ENCODE data around the gene NKX2-3.

Gene NKX2-3

DNA sequence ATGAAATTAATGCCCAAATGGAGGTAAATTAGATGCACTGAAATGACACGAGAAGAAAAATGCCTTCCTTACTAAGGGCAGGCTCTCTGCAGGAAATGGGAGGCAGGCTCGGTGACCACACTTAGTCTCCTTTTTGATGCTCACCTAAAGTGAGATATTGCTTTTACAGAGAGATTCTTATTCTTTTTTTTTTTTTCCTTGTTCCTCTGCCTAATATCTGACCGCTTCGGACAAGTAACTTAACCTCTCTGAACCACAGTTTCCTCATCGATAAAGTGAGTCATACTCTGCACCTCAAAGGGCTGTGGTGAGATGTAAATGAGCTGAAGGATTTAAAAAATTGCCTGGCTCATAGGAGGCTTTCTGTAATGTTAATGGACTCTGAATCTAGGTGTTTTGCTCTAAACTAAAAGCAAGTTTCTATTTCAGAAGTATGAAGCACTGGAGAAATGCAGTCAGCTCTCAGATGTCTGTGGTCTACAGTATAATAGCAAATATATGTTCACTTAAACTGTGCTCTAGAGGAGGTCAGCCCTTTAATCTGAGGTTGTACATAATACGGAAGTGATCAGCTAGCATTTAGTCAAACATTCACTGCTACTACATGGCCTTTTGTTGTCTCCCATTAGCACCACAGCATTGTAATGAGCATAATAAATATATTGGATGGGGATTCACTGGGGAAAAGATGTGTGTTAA lies 23.2 kb downstream of the NKX2-3 start:
- H3K4me3 ChIP-seq (ENCODE audit: low read depth, low read length), result no peak overlapping the region
- TF ChIP-seq, protein P1, sequence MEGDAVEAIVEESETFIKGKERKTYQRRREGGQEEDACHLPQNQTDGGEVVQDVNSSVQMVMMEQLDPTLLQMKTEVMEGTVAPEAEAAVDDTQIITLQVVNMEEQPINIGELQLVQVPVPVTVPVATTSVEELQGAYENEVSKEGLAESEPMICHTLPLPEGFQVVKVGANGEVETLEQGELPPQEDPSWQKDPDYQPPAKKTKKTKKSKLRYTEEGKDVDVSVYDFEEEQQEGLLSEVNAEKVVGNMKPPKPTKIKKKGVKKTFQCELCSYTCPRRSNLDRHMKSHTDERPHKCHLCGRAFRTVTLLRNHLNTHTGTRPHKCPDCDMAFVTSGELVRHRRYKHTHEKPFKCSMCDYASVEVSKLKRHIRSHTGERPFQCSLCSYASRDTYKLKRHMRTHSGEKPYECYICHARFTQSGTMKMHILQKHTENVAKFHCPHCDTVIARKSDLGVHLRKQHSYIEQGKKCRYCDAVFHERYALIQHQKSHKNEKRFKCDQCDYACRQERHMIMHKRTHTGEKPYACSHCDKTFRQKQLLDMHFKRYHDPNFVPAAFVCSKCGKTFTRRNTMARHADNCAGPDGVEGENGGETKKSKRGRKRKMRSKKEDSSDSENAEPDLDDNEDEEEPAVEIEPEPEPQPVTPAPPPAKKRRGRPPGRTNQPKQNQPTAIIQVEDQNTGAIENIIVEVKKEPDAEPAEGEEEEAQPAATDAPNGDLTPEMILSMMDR (IDR thresholded peaks at IDR 0.05; ENCODE audit: insufficient read depth, low read depth, low read length, missing control alignments), result no peak
- DNase-seq (ENCODE audit: low read depth), result peak; percentile 79

- DNase-seq (ENCODE audit: low read depth), result no peak
- no peak overlapping the region for H3K4me3 ChIP-seq (ENCODE audit: low read depth, low read length)
- TF ChIP-seq, protein P1 (IDR thresholded peaks at IDR 0.05; ENCODE audit: insufficient read depth, low read depth, low read length, missing control alignments), result no peak
These were observed 24.3 kb downstream of the NKX2-3 start for GRCh38 chr10:99557044-99557443.

GRCh38 chr10:99558708-99559107 lies 26.0 kb downstream of the NKX2-3 start:
- no peak for DNase-seq (ENCODE audit: low read depth)
- no peak overlapping the region for H3K4me3 ChIP-seq (ENCODE audit: low read depth, low read length)
- TF ChIP-seq, protein P1 (IDR thresholded peaks at IDR 0.05; ENCODE audit: insufficient read depth, low read depth, low read length, missing control alignments), result no peak

GRCh38 chr10:99560277-99561126 lies 27.8 kb downstream of the NKX2-3 start:
- TF ChIP-seq, protein P1 (IDR thresholded peaks at IDR 0.05; ENCODE audit: insufficient read depth, low read depth, low read length, missing control alignments), result peak; percentile 73
- H3K4me3 ChIP-seq (ENCODE audit: low read depth, low read length), result no peak overlapping the region
- DNase-seq (ENCODE audit: low read depth), result peak; percentile 36

GRCh38 chr10:99562631-99563030 lies 29.9 kb downstream of the NKX2-3 start:
- no peak for DNase-seq (ENCODE audit: low read depth)
- TF ChIP-seq, protein P1 (IDR thresholded peaks at IDR 0.05; ENCODE audit: insufficient read depth, low read depth, low read length, missing control alignments), result no peak
- no peak overlapping the region for H3K4me3 ChIP-seq (ENCODE audit: low read depth, low read length)

GRCh38 chr10:99564361-99564760 lies 31.6 kb downstream of the NKX2-3 start:
- TF ChIP-seq, protein P1 (IDR thresholded peaks at IDR 0.05; ENCODE audit: insufficient read depth, low read depth, low read length, missing control alignments), result no peak
- no peak for DNase-seq (ENCODE audit: low read depth)
- no peak overlapping the region for H3K4me3 ChIP-seq (ENCODE audit: low read depth, low read length)

Data from GM12865 (cell line).